Right cardiac atrium (tissue), 5 donors: Measurements from ENCODE around the gene H2AZ1. TPM values are rescaled to one million over a fixed set of nuclear protein-coding genes. Genes with fewer than 3 reads are reported as not detected.
A peak's percentile ranks its signal among the peaks of the same experiment; 100 is the strongest.

ENCODE experiments used
- ATAC-seq, 2 donors: fragments of 200-7000 bp; cut with Tn5 transposase; one replicate each; pipeline versions ENCODE4 v1.8.0 to v1.9.1; 2020; ENCODE audit warnings: moderate library complexity in 2 of 2, mild to moderate bottlenecking in 1 of 2
- DNase-seq, 3 donors: peaks; one replicate each; pipeline ENCODE4 v3.0.0-alpha.2; 2020
- H3K27ac ChIP-seq: one replicate; pipeline ENCODE4 v1.5.1; 2013; ENCODE audit warnings: mild to moderate bottlenecking, low read length, control low read depth, moderate library complexity
- H3K27me3 ChIP-seq: one replicate; pipeline ENCODE4 v1.6.1; 2013; ENCODE audit not compliant: control insufficient read depth, insufficient read depth
- H3K4me1 ChIP-seq: one replicate; pipeline ENCODE4 v1.6.1; 2013; ENCODE audit warnings: low read length; ENCODE audit not compliant: control insufficient read depth, insufficient read depth
- H3K4me3 ChIP-seq: one replicate; pipeline ENCODE4 v1.5.1; 2013; ENCODE audit warnings: low read length, control low read depth
- H3K9me3 ChIP-seq: one replicate; pipeline ENCODE4 v1.6.1; 2013; ENCODE audit warnings: low read length; ENCODE audit not compliant: control insufficient read depth
- WGBS: extraction: QIAGEN DNeasy Blood & Tissue Kit; methylation state at CpG from one replicate; pipeline ENCODE4 v1.1.7; 2013; 5-methylcytosine and 5-hydroxymethylcytosine counted together
- intact Hi-C, 4 donors: fragments of 100-400 bp; cut with DNase I; formaldehyde crosslinking; loops; one replicate each; pipeline versions ENCODE4 v1.11.0 to v1.14.0; 2022 to 2023
- polyA plus RNA-seq: library from polyadenylated mRNA; stranded (reverse); fragments of 200-250 nt; gene quantifications from one replicate; pipeline ENCODE4 v1.2.3, GENCODE V29; 2013
- total RNA-seq, 4 donors: library from RNA; stranded (reverse); fragmentation: NEBNext Ultra II Directional; extraction: Animal tissue kit (Norgen Biotek cat#: 25700); gene quantifications; one replicate each; pipeline ENCODE4 v1.2.1, GENCODE V29; 2021
- donor health status: healthy with polysubstance abuse.
- donor health status: DM: no; HTN: yes; CAD: no.
- donor health status: DM: no; HTN: no; CAD: no.
- donor health status: DM: no; HTN: yes; CAD: no; lungs with severe emphysema.
- donor health status: DM: yes; HTN: yes; CAD: no.

The H2AZ1 gene
- total and polyA plus RNA-seq, 5 donors = 76.0 to 134 (median 92.0) TPM

GRCh38 chr4:99945718-99946355 lies 4.2 kb downstream of the H2AZ1 start:
- Histone ChIP-seq H3K27me3 (no peaks in the 10 kb centered on the region), H3K9me3 (no peaks in the 10 kb centered on the region), H3K27ac (peak overlapping the region; percentile 95), H3K4me3 (peak overlapping the region; percentile 93), H3K4me1 (no peaks in the 10 kb centered on the region)
- peak; percentile 8 to 17 for ATAC-seq
- no peak for DNase-seq
- intact Hi-C loops = loop anchor here (5.0 to 10.0 kb wide), 5 partner anchors 51 to 384 kb away; partner anchors contain the start of genes LAMTOR3 (in 4 of the 4) and TRMT10A (in 3 of the 4)
- 2% methylated on average over 25 of the region's 25 CpGs for WGBS

GRCh38 chr4:99943904-99944437 lies 6.1 kb downstream of the H2AZ1 start:
- ATAC-seq = no peak
- no peak overlapping the region for H3K4me3 ChIP-seq
- no peaks in the 10 kb centered on the region for H3K27me3 ChIP-seq
- no peak for DNase-seq
- no peaks in the 10 kb centered on the region for H3K9me3 ChIP-seq
- no peaks in the 10 kb centered on the region for H3K4me1 ChIP-seq
- WGBS = 90% methylated on average over 2 of the region's 2 CpGs
- no peak overlapping the region for H3K27ac ChIP-seq
- intact Hi-C loops = loop anchor here (10.0 kb wide), 2 partner anchors 49 to 379 kb away; partner anchors contain the start of genes LAMTOR3 (in 3 of the 4) and TRMT10A (in 1 of the 4)

GRCh38 chr4:99938243-99938753 lies 11.8 kb downstream of the H2AZ1 start:
- no peak overlapping the region for H3K4me3 ChIP-seq

GRCh38 chr4:99934891-99935290 lies 15.2 kb downstream of the H2AZ1 start:
- no peak overlapping the region for H3K4me3 ChIP-seq
- no peak overlapping the region for H3K27ac ChIP-seq
- ATAC-seq (no peak), DNase-seq (no peak)
- no peaks in the 10 kb centered on the region for H3K4me1 ChIP-seq
- no peaks in the 10 kb centered on the region for H3K27me3 ChIP-seq
- intact Hi-C loops = no loop called here
- no peaks in the 10 kb centered on the region for H3K9me3 ChIP-seq

More at GRCh38 chr4:99938243-99938753, 11.8 kb downstream of the H2AZ1 start:
- 95% methylated on average over 3 of the region's 3 CpGs for WGBS
- no peak overlapping the region for H3K27ac ChIP-seq
- no peaks in the 10 kb centered on the region for H3K9me3 ChIP-seq
- ATAC-seq (no peak), DNase-seq (no peak)
- H3K27me3 ChIP-seq = no peaks in the 10 kb centered on the region
- no peaks in the 10 kb centered on the region for H3K4me1 ChIP-seq
- intact Hi-C loops = no loop called here

GRCh38 chr4:99927566-99927965 lies 22.5 kb downstream of the H2AZ1 start:
- Histone ChIP-seq H3K27me3 (no peaks in the 10 kb centered on the region), H3K27ac (no peak overlapping the region), H3K9me3 (no peaks in the 10 kb centered on the region), H3K4me1 (no peaks in the 10 kb centered on the region), H3K4me3 (no peak overlapping the region)
- no peak for ATAC-seq
- no peak for DNase-seq
- intact Hi-C loops = no loop called here
- WGBS = 77% methylated on average over 2 of the region's 2 CpGs

- no peak overlapping the region for H3K4me3 ChIP-seq
- DNase-seq = no peak
- H3K27ac ChIP-seq = no peak overlapping the region
- ATAC-seq = no peak
- no peaks in the 10 kb centered on the region for H3K27me3 ChIP-seq
- intact Hi-C loops = no loop called here
- 96% methylated on average over 3 of the region's 3 CpGs for WGBS
- no peaks in the 10 kb centered on the region for H3K4me1 ChIP-seq
- no peaks in the 10 kb centered on the region for H3K9me3 ChIP-seq
These were observed 28.9 kb downstream of the H2AZ1 start for GRCh38 chr4:99921174-99921573.

GRCh38 chr4:99918656-99919055 lies 31.4 kb downstream of the H2AZ1 start:
- Histone ChIP-seq H3K9me3 (no peaks in the 10 kb centered on the region), H3K4me1 (no peaks in the 10 kb centered on the region), H3K27ac (no peak overlapping the region), H3K4me3 (no peak overlapping the region), H3K27me3 (no peaks in the 10 kb centered on the region)
- DNase-seq = no peak
- intact Hi-C loops = no loop called here
- WGBS = 99% methylated on average over 2 of the region's 2 CpGs
- peak in 1 of 2 donors; percentile 55 for ATAC-seq

- Histone ChIP-seq H3K4me3 (no peak overlapping the region), H3K9me3 (no peaks in the 10 kb centered on the region), H3K4me1 (no peaks in the 10 kb centered on the region), H3K27me3 (no peaks in the 10 kb centered on the region), H3K27ac (no peak overlapping the region)
- no peak for ATAC-seq
- DNase-seq = no peak
- intact Hi-C loops = no loop called here
- WGBS = 98% methylated on average over 3 of the region's 3 CpGs
These were observed 32.5 kb downstream of the H2AZ1 start for GRCh38 chr4:99917575-99917974.

GRCh38 chr4:99915449-99915848 lies 34.6 kb downstream of the H2AZ1 start:
- Histone ChIP-seq H3K27me3 (no peaks in the 10 kb centered on the region), H3K4me1 (no peaks in the 10 kb centered on the region), H3K9me3 (no peaks in the 10 kb centered on the region), H3K27ac (no peak overlapping the region), H3K4me3 (no peak overlapping the region)
- WGBS = 88% methylated on average over 2 of the region's 2 CpGs
- DNase-seq (no peak), ATAC-seq (no peak)
- intact Hi-C loops = no loop called here
